HepG2 (cell line): Measurements from ENCODE around the gene CA11. TPM values are rescaled to one million over a fixed set of nuclear protein-coding genes. Genes with fewer than 3 reads are reported as not detected.
A peak's percentile ranks its signal among the peaks of the same experiment; 100 is the strongest.

ENCODE experiments used
- BRD4 ChIP-seq: sonication (generic); formaldehyde crosslinking; IDR thresholded peaks from 2 replicates; pipeline ENCODE4 v1.4.0; 2020; ENCODE audit warnings: missing genetic modification reagents
- CENPX ChIP-seq: sonication (generic); formaldehyde crosslinking; IDR thresholded peaks from 2 replicates; pipeline ENCODE4 v1.9.0; 2021; ENCODE audit warnings: mild to moderate bottlenecking, missing genetic modification reagents, moderate library complexity
- EEA1 ChIP-seq: sonication (generic); formaldehyde crosslinking; IDR thresholded peaks from 2 replicates; pipeline ENCODE4 v1.5.1; 2020; ENCODE audit warnings: mild to moderate bottlenecking, missing genetic modification reagents, borderline replicate concordance
- KMT2B ChIP-seq: IDR thresholded peaks from 2 replicates; pipeline ENCODE4 v1.6.1; 2016; ENCODE audit warnings: missing genetic modification reagents, missing compliant biosample characterization
- LCORL ChIP-seq, 2 experiments: fragments of 450-650 bp in 1 of 2; sonication (generic) in 1 of 2; formaldehyde crosslinking in 1 of 2; IDR thresholded peaks; 2 replicates each; pipeline versions ENCODE4 v1.5.0 to v1.6.1; 2017 to 2020; ENCODE audit warnings: antibody characterized with exemption in 1 of 2, missing genetic modification reagents in 1 of 2
- MAFG ChIP-seq: sonication (generic); formaldehyde crosslinking; IDR thresholded peaks from 2 replicates; pipeline ENCODE4 v1.5.1; 2020; ENCODE audit warnings: mild to moderate bottlenecking, missing genetic modification reagents
- MLLT10 ChIP-seq: sonication (generic); formaldehyde crosslinking; IDR thresholded peaks from 2 replicates; pipeline ENCODE4 v1.4.0; 2020; ENCODE audit warnings: missing genetic modification reagents
- MTF2 ChIP-seq: sonication (generic); formaldehyde crosslinking; IDR thresholded peaks from 2 replicates; pipeline ENCODE4 v1.5.0; 2020; ENCODE audit warnings: missing genetic modification reagents, borderline replicate concordance
- NFAT5 ChIP-seq: sonication (generic); formaldehyde crosslinking; IDR thresholded peaks from 2 replicates; pipeline ENCODE4 v1.4.0; 2020; ENCODE audit warnings: missing genetic modification reagents
- ZNF329 ChIP-seq: sonication (generic); formaldehyde crosslinking; IDR thresholded peaks from 2 replicates; pipeline ENCODE4 v1.9.0; 2021; ENCODE audit warnings: low read depth, mild to moderate bottlenecking, missing genetic modification reagents
- ZNF335 ChIP-seq: sonication (generic); formaldehyde crosslinking; IDR thresholded peaks from 2 replicates; pipeline ENCODE4 v1.4.0; 2020; ENCODE audit warnings: missing genetic modification reagents
- ZNF558 ChIP-seq: sonication (generic); formaldehyde crosslinking; IDR thresholded peaks from 2 replicates; pipeline ENCODE4 v1.9.0; 2022; ENCODE audit warnings: mild to moderate bottlenecking, missing genetic modification reagents, borderline replicate concordance
- ZNF687 ChIP-seq: sonication (generic); formaldehyde crosslinking; IDR thresholded peaks from 2 replicates; pipeline ENCODE4 v1.5.1; 2020; ENCODE audit warnings: mild to moderate bottlenecking, missing genetic modification reagents, moderate library complexity
- ZNF777 ChIP-seq: sonication (generic); formaldehyde crosslinking; IDR thresholded peaks from 2 replicates; pipeline ENCODE4 v1.4.0; 2020; ENCODE audit warnings: missing genetic modification reagents
- ZNF788 ChIP-seq: sonication (generic); formaldehyde crosslinking; IDR thresholded peaks from 2 replicates; pipeline ENCODE4 v1.5.0; 2020; ENCODE audit warnings: mild to moderate bottlenecking, missing genetic modification reagents, borderline replicate concordance
- ZNF816 ChIP-seq: sonication (generic); formaldehyde crosslinking; IDR thresholded peaks from 2 replicates; pipeline ENCODE4 v1.8.0; 2022; ENCODE audit warnings: missing genetic modification reagents, mild to moderate bottlenecking, borderline replicate concordance
- ZSCAN21 ChIP-seq: sonication (generic); formaldehyde crosslinking; IDR thresholded peaks from 2 replicates; pipeline ENCODE4 v1.8.0; 2022; ENCODE audit warnings: mild to moderate bottlenecking, missing genetic modification reagents, moderate library complexity, borderline replicate concordance
- polyA plus RNA-seq, 8 experiments: library from polyadenylated mRNA; depleted of rRNA in 3 of 8; stranded (reverse) in 7 of 8; unstranded in 1 of 8; fragments of >200 nt; fragmentation: Illumina TruSeq in 4 of 8; extraction: Trizol in 4 of 8; gene quantifications; 2 replicates each; pipeline versions ENCODE4 v1.2.1 to v1.2.3, GENCODE V29; 2011 to 2016; ENCODE audit warnings: low read depth in 4 of 8, missing spikeins in 1 of 8, mixed read lengths in 1 of 8; ENCODE audit not compliant: insufficient read depth in 1 of 8
- total RNA-seq, 5 experiments: library from RNA; depleted of rRNA; stranded (reverse); fragments of >200 nt; fragmentation: Illumina TruSeq; extraction: Trizol; gene quantifications; 2 replicates each; pipeline ENCODE4 v1.2.3, GENCODE V29; 2016; ENCODE audit warnings: low read depth in 1 of 5
- TF ChIP-seq, protein P1 (sequence below): sonication (generic); formaldehyde crosslinking; IDR thresholded peaks from 2 replicates; pipeline ENCODE4 v1.4.0; 2020; ENCODE audit warnings: missing genetic modification reagents

CA11 gene
- total and polyA plus RNA-seq, 2 of the 13 experiments (the other 11 are each of a cell fraction or from before 2014, with no cell fraction given): 0.41 to 0.58 TPM

DNA sequence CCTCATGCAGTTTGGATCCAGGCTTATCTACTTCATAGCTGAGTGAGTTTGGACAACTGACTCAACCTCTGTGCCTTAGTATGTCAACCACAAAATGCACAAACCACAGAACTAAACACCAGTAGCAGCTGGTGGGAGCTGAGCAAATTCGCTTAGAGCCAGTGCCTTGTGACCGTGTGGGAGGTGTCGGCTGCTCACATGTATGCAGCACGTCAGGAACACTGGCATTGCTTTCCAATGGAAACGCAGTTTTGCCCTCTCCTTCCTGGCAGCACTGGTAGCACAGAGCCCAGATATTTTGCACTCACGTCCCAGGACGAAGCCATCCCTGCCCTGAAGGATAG lies 35.1 kb upstream of the CA11 start (continued):
- TF ChIP-seq ZNF335 (CRISPR knock-in tag) (no peak), ZNF558 (CRISPR knock-in tag) (no peak), ZNF329 (CRISPR knock-in tag) (no peak), EEA1 (CRISPR knock-in tag) (no peak), LCORL (IDR thresholded peaks at IDR 0.05) (no peak), LCORL (CRISPR knock-in tag; IDR thresholded peaks at IDR 0.05) (0 out of 2 replicates have a peak, but pooled peaks have one; percentile 28), BRD4 (CRISPR knock-in tag) (0 out of 2 replicates have a peak, but pooled peaks have one; percentile 35), NFAT5 (CRISPR knock-in tag) (no peak), ZNF777 (CRISPR knock-in tag) (no peak), KMT2B (CRISPR knock-in tag) (no peak), ZSCAN21 (0 out of 2 replicates have a peak, but pooled peaks have one; percentile 72), MAFG (CRISPR knock-in tag) (no peak), ZNF788 (no peak), ZNF687 (CRISPR knock-in tag) (peak; percentile 41; the same call in 1 of the 2 replicates), MTF2 (no peak), ZNF816 (CRISPR knock-in tag) (no peak), MLLT10 (CRISPR knock-in tag) (no peak), CENPX (no peak)
- TF ChIP-seq, protein P1, sequence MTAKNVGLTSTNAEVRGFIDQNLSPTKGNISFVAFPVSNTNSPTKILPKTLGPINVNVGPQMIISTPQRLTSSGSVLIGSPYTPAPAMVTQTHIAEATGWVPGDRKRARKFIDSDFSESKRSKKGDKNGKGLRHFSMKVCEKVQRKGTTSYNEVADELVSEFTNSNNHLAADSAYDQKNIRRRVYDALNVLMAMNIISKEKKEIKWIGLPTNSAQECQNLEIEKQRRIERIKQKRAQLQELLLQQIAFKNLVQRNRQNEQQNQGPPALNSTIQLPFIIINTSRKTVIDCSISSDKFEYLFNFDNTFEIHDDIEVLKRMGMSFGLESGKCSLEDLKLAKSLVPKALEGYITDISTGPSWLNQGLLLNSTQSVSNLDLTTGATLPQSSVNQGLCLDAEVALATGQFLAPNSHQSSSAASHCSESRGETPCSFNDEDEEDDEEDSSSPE: no peak
